OCI-LY7 (cell line): Measurements from ENCODE around the gene CDCA4. TPM values are rescaled to one million over a fixed set of nuclear protein-coding genes. Genes with fewer than 3 reads are reported as not detected.
"Not testable (repeated sequence)": the region's sequence is repeated elsewhere in the genome, so short reads cannot be mapped to it uniquely, and the experiment has no call there.

Experiments used
- BruUV-seq: library from RNA; stranded (reverse); fragments of 400-500 nt; replicated peaks from 2 replicates; lab custom pipeline; 2021; lab: Mats Ljungman, UMichigan
- CTCF ChIA-PET: fragments of 300-600 bp; sonication (Branson Sonifier 250); formaldehyde crosslinking; loops from one replicate; lab custom pipeline; 2022; ENCODE audit warnings: antibody characterized with exemption; ENCODE audit not compliant: unreplicated experiment; lab: Charles Lee
- POLR2A ChIA-PET: fragments of 300-600 bp; sonication (Branson Sonifier 250); formaldehyde crosslinking; loops from one replicate; lab custom pipeline; 2022; ENCODE audit warnings: antibody characterized with exemption; lab: Charles Lee
- DNase-seq: peaks from one replicate; pipeline ENCODE4 v3.0.0-alpha.2; 2015; ENCODE audit warnings: low spot score
- H2AFZ ChIP-seq: fragments of 200-600 bp; sonication (generic), shearing (Covaris generic); 2 replicates; pipeline ENCODE4 v1.6.1; 2014; ENCODE audit warnings: mild to moderate bottlenecking, antibody characterized with exemption, low read length, moderate library complexity
- H3K27ac ChIP-seq: fragments of 200-600 bp; sonication (generic); 2 replicates; pipeline ENCODE4 v1.5.1; 2014; ENCODE audit warnings: mixed run types, low read depth, mild to moderate bottlenecking, moderate library complexity, low read length, inconsistent platforms; ENCODE audit not compliant: poor library complexity, severe bottlenecking
- H3K36me3 ChIP-seq: fragments of 200-600 bp; sonication (generic); 2 replicates; pipeline ENCODE4 v1.6.1; 2014; ENCODE audit warnings: mild to moderate bottlenecking, antibody characterized with exemption, low read length, moderate library complexity, mixed read lengths; ENCODE audit not compliant: insufficient read depth
- H3K4me1 ChIP-seq: fragments of 200-600 bp; sonication (generic); 2 replicates; pipeline ENCODE4 v1.5.1; 2014; ENCODE audit warnings: mild to moderate bottlenecking, low read length; ENCODE audit not compliant: insufficient read depth, poor library complexity, severe bottlenecking
- H3K4me2 ChIP-seq: fragments of 200-600 bp; sonication (generic); 2 replicates; pipeline ENCODE4 v1.6.1; 2014; ENCODE audit warnings: mild to moderate bottlenecking, low read length
- H3K4me3 ChIP-seq: fragments of 200-600 bp; sonication (generic); 2 replicates; pipeline ENCODE4 v1.5.1; 2014; ENCODE audit warnings: mild to moderate bottlenecking, low read depth, low read length; ENCODE audit not compliant: poor library complexity, severe bottlenecking
- H3K79me2 ChIP-seq: fragments of 200-600 bp; sonication (generic); 2 replicates; pipeline ENCODE4 v1.6.1; 2016; ENCODE audit warnings: low read depth, mild to moderate bottlenecking, low read length, moderate library complexity, mixed read lengths; ENCODE audit not compliant: insufficient read depth
- H3K9me2 ChIP-seq: fragments of 200-600 bp; sonication (generic); 2 replicates; pipeline ENCODE4 v1.6.1; 2016; ENCODE audit warnings: mild to moderate bottlenecking, low read length, mixed read lengths; ENCODE audit not compliant: insufficient read depth
- H3K9me3 ChIP-seq: fragments of 200-600 bp; sonication (generic); 2 replicates; pipeline ENCODE4 v1.6.1; 2014; ENCODE audit warnings: mild to moderate bottlenecking, mixed run types, low read length, mixed read lengths
- H4K20me1 ChIP-seq: fragments of 200-600 bp; sonication (generic); 2 replicates; pipeline ENCODE4 v1.6.1; 2014; ENCODE audit warnings: mild to moderate bottlenecking, antibody characterized with exemption, low read length, moderate library complexity, mixed read lengths; ENCODE audit not compliant: insufficient read depth
- EZH2phosphoT487 ChIP-seq: fragments of 200-600 bp; sonication (generic); IDR thresholded peaks from 2 replicates; pipeline ENCODE4 v1.6.1; 2018; ENCODE audit warnings: low read depth, borderline replicate concordance, mild to moderate bottlenecking, mixed run types, antibody characterized with exemption, low read length, moderate library complexity, mixed read lengths
- intact Hi-C: fragments of 100-400 bp; cut with micrococcal nuclease; formaldehyde crosslinking; loops from one replicate; pipeline ENCODE4 v1.10.0; 2022; ENCODE audit not compliant: unreplicated experiment
- total RNA-seq, 2 experiments: library from RNA; depleted of rRNA in 1 of 2; stranded (reverse); fragments of >200 nt in 1 of 2; shearing (Covaris generic) in 1 of 2; gene quantifications; 2 replicates each; pipeline ENCODE4 v1.2.3, GENCODE V29; 2014 to 2022
- TF ChIP-seq, protein P1 (sequence below): fragments of 200-600 bp; sonication (generic); conservative IDR thresholded peaks from 2 replicates; pipeline ENCODE4 v1.5.1; 2014; ENCODE audit warnings: mild to moderate bottlenecking, antibody characterized with exemption, low read length, moderate library complexity, mixed read lengths

The CDCA4 gene
- total RNA-seq, 2 experiments from 2014 or later, result 74.0 to 109 TPM

DNA sequence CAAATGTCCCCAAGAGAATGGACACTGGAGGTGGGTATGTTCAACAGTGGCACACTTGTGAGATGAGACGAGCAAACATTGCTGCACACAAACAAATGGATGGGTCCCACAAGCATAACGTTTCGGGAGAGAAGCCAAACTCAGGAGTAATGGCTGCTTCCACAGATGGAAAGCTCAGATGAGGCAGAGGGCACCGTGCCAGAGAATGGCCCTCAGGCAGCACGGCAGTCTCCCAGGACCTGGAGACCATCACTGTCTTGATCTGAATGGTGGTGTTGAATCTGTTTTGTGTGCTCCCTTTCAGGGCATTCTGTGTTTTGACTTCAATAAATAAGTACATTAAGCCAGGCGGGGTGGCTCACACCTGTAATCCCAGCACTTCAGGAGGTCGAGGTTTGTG lies 8.5 kb upstream of the CDCA4 start:
- no peaks in the 10 kb centered on the region for H3K9me3 ChIP-seq
- no peak overlapping the region for H3K27ac ChIP-seq
- no peaks in the 10 kb centered on the region for H3K36me3 ChIP-seq
- DNase-seq, result no peak
- ChIA-PET POLR2A (interaction anchor here (0.7 to 0.8 kb wide), 2 partner anchors 9 to 36 kb away, joined by 3 to 4 read pairs; partner anchors contain the start of gene CDCA4), CTCF (no interaction called here)
- BruUV-seq, result no TSS peak
- H3K79me2 ChIP-seq, result no peaks in the 10 kb centered on the region
- no peak overlapping the region for H3K4me2 ChIP-seq
- peaks cover 24% of the 10 kb centered on the region for H3K4me1 ChIP-seq
- H3K4me3 ChIP-seq, result no peak overlapping the region
- H4K20me1 ChIP-seq, result no peaks in the 10 kb centered on the region
- H2AFZ ChIP-seq, result no peak overlapping the region
- TF ChIP-seq EZH2phosphoT487, result no peak
- TF ChIP-seq, protein P1, sequence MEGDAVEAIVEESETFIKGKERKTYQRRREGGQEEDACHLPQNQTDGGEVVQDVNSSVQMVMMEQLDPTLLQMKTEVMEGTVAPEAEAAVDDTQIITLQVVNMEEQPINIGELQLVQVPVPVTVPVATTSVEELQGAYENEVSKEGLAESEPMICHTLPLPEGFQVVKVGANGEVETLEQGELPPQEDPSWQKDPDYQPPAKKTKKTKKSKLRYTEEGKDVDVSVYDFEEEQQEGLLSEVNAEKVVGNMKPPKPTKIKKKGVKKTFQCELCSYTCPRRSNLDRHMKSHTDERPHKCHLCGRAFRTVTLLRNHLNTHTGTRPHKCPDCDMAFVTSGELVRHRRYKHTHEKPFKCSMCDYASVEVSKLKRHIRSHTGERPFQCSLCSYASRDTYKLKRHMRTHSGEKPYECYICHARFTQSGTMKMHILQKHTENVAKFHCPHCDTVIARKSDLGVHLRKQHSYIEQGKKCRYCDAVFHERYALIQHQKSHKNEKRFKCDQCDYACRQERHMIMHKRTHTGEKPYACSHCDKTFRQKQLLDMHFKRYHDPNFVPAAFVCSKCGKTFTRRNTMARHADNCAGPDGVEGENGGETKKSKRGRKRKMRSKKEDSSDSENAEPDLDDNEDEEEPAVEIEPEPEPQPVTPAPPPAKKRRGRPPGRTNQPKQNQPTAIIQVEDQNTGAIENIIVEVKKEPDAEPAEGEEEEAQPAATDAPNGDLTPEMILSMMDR, result no peak
- no peaks in the 10 kb centered on the region for H3K9me2 ChIP-seq
- intact Hi-C loops, result loop anchor here (10.0 kb wide), 1 partner anchor 275 kb away; the partner anchor contains the start of gene SIVA1

DNA sequence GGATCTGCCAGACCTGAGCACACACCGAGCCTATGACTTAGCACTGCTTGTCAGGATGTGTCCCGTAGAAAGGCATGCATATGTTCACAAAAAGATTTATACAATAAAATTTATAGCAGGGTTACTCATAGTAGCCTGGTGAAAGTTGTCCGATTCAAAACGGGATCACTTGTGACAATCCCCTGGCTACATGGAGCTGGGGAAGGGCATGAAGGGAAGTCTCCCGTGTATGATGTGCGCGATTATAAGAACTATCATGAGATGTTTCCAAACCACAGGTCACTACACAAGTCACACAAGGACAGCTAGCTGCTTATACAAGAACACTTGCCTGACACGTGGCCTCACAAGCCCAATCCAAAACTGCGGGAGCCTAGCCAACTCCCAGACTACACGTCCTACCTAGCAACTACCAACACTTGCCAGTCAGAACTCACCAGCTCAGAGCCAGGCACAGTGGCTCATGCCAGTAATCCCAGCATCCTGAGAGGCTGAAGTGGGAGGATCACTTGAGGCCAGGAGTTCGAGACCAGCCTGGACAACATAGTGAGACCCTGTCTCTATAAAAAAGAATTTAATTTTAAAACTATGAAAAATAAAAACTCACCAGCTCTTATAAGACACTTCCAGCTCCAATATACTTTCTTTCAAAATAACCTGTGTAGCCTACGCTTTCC lies 7.5 kb upstream of the CDCA4 start:
- Histone ChIP-seq H3K4me1 (peaks cover 27% of the 10 kb centered on the region), H4K20me1 (no peaks in the 10 kb centered on the region), H3K9me3 (no peaks in the 10 kb centered on the region), H3K79me2 (no peaks in the 10 kb centered on the region), H3K36me3 (no peaks in the 10 kb centered on the region), H2AFZ (no peak overlapping the region), H3K4me3 (no peak overlapping the region), H3K27ac (no peak overlapping the region), H3K4me2 (no peak overlapping the region), H3K9me2 (no peaks in the 10 kb centered on the region)
- TF ChIP-seq EZH2phosphoT487, result no peak
- TF ChIP-seq, protein P1, result no peak
- intact Hi-C loops, result loop anchor here (10.0 kb wide), 1 partner anchor 274 kb away; the partner anchor contains the start of gene SIVA1
- no TSS peak for BruUV-seq
- DNase-seq, result no peak
- CTCF ChIA-PET, result no interaction called here
- POLR2A ChIA-PET, result interaction anchor here (1.2 kb wide), 1 partner anchor 9 kb away, joined by 4 read pairs; no protein-coding TSS in a partner anchor

DNA sequence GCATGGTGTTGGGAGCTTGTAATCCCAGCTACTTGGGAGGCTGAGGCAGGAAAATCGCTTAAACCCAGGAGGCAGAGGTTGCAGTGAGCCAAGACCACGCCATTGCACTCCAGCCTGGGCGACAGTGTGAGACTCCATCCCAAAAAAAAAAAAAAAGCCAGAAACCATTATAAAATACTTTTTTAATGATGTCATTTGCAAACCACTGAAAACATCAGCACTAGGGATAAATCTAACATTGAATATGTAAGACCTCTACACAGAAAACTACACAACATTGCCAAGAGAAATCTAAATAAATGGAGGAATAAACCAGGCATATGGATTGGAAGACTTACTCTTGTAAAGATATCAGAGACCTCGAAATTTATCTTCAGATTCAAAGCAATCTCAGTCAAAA lies 6.8 kb upstream of the CDCA4 start:
- intact Hi-C loops, result loop anchor here (10.0 kb wide), 1 partner anchor 273 kb away; the partner anchor contains the start of gene SIVA1
- CTCF ChIA-PET, H3K4me3 ChIP-seq, H3K9me3 ChIP-seq, H3K27ac ChIP-seq, H3K36me3 ChIP-seq, H3K79me2 ChIP-seq, H2AFZ ChIP-seq, BruUV-seq, H3K4me2 ChIP-seq, H4K20me1 ChIP-seq, H3K9me2 ChIP-seq, DNase-seq: not testable (repeated sequence)
- POLR2A ChIA-PET, result interaction anchor here (1.1 kb wide), 1 partner anchor 9 kb away, joined by 3 read pairs; no protein-coding TSS in a partner anchor
- peaks cover 28% of the 10 kb centered on the region for H3K4me1 ChIP-seq
